CD4-positive, alpha-beta T cell treated with Interleukin-21 for 1 hour (primary cell): ENCODE data around the gene FOXRED2.
"Not testable (repeated sequence)": the region's sequence is repeated elsewhere in the genome, so short reads cannot be mapped to it uniquely, and the experiment has no call there.

ENCODE experiments used
- DNase-seq: peaks from one replicate; pipeline ENCODE4 v3.0.0-alpha.2; 2020

The FOXRED2 gene

DNA sequence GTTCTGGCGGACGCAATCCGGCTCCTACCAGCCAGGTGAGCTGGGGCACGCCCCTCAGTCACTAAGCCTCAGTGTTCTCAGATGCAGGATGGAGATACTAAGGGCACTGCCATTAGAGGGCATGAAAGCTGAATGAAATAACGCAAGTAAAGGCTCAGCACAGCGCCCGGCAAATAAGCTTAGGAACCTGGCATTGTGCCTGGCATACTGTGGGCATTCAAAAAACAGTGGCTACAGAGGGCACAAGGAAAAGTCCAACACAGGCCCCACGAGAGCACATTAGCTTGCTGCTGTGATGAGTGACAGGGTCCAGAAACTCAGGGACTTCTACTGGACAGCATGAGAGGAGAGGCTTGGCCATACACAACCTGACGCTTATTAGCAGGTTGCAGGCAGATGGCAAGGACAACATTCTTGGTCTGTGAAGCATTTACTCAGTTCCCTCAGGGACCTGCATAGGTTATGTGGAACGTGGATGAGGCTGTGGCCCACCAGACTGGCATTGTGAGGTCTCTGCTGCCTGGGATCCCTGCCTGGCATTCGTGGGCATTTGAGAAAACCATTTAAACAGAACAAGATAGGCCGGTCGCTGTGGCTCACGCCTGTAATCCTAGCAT is 37.6 kb downstream of the FOXRED2 start:
- no peak for DNase-seq

DNA sequence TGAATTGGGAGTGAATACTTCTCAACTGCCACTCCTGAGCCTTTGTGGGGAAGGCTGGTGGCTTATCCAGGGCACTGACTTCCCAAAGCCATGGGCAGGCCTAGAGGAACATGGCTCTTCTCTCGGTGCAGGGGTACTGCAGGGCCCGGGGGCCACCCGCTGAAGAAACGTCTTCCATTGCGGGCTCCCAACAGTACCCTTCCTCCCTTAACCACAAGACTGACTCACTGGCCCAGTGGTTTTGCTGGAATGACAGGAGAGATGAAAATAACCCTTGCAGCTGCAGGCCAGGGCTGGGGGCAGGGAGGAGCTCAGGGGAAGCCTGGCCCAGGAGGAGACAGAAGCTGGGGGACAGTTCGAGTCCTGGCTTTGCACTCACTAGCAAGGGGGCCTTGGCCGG is 38.9 kb downstream of the FOXRED2 start:
- no peak for DNase-seq

DNA sequence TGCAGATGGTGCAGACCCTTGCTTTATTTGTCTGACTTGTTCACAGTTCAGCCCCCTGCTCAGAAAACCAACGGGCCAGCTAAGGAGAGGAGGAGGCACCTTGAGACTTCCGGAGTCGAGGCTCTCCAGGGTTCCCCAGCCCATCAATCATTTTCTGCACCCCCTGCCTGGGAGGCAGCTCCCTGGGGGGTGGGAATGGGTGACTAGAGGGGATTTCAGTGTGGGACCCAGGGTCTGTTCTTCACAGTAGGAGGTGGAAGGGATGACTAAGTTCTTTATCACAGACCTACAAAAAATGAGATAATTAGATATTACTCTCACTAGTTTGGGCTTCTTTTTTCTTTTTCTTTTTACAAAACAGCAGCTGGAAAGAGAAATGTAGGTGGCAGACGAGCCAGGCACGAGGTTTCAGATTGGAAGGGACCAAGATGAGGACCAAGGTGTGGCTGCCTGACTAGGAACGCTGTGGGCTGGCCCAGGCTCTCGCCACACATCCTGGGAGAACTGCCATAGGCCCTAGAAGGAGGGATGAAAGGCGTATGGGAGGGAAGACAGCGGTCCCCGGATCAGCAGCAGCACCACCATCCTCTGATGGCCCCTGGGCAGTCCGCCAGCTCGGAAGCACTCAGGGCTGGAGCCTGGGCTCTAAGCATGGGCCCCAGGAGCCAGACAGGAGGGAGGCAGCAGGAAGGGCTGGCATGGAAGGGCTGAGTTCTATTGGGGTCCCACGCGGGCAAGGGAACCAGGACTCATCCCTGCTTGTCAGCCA is 39.6 kb downstream of the FOXRED2 start:
- DNase-seq: no peak

DNA sequence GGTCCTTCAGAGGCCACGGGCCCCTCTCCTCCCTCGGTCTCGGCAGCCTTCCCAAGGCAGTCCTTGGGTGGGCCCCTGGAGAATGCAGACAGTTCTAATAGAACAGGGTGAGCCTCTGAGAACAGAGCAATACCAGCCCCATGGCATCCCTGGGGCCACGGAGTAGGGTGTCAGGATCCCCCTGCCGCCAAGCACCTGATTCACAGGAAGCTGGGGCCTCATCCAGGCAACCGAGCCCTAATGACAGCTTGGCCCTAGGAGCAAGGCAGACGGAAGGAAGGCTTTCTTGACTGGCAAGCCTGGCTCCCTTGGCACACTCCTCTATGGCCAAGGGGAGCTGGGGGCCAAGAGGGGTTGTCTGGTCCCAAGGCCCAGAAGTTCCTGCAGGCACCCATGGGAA is 40.6 kb downstream of the FOXRED2 start:
- DNase-seq: no peak

DNA sequence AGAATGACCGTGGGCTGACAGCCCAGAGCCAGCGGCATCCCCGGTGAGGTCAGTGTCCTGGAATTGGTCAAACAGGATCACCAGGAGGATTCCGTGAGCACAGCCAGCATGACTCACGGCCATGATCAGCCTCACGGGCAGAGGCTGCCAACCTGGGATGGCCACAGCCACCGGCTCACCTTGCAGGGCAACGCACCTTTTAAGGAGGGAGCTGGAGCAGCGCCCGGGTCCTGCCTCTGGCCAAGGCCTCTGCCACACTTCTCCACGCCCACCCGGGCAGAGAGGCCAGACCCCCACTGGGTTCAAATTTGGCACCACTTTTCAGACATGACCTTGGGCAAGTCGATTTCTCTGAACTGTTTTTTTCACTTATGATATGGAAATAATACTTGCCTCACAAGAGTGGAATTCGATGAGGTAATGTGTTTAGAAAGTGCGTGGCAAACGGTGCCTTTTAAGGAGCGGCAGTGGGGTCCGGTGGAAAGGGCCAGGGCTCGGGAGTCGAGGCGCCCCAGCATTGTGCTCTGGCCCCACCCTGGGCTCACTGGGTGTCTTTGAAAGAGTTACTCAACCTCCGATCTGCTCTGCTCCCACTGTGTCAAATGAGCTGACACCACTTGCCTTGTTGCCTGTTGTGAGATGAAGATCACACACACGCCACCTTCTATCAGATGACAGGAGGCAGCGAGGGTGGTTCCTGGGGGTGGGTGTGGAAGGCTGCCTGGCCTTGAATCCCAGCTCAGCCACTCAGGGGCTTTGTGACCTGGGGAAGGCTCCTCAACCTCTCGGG is 41.4 kb downstream of the FOXRED2 start:
- no peak for DNase-seq

DNA sequence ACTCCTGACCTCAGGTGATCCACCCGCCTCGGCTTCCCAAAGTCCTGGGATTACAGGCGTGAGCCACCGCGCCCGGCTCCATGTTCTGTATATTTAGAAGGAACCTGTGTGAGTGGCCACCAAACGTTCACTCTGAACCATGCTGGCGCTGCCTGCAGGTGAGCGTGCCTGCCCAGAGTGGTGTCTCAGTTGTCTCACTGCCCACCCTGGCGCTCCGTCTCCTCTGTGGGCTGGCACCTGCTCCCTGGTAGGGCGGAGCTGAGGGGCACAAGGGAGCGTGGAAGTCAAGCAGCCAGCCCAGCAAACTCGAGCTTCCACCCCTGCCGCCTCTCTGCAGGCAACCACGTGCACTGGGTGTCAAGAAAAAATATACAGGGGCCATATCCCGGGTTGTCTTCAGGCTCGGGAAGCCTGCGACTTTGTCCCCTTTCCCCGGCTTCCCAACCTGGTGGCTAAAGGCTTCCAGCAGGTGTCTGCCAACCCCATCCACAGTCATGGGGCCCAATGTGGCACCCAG is 42.1 kb downstream of the FOXRED2 start:
- no peak for DNase-seq

DNA sequence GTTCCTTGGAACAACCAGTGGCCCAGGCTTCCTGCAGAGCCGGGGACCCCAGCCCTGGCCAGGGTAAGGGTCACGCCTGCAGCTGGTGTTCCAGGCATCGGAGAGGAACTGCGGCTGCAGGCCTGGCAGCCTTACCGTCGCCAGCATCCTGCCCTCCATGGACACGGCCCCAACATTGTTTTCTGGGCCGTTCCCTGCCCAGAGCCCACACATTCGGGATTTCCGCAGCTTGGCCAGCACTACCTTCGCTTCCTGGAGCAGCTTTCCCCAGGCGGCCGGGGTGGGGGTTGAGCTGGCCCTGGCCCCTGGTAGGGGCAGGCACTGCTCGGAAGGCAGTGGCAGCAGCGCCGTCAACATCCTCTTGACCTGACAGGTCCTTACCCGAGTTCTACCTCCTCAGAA is 43.1 kb downstream of the FOXRED2 start:
- DNase-seq: no peak

DNA sequence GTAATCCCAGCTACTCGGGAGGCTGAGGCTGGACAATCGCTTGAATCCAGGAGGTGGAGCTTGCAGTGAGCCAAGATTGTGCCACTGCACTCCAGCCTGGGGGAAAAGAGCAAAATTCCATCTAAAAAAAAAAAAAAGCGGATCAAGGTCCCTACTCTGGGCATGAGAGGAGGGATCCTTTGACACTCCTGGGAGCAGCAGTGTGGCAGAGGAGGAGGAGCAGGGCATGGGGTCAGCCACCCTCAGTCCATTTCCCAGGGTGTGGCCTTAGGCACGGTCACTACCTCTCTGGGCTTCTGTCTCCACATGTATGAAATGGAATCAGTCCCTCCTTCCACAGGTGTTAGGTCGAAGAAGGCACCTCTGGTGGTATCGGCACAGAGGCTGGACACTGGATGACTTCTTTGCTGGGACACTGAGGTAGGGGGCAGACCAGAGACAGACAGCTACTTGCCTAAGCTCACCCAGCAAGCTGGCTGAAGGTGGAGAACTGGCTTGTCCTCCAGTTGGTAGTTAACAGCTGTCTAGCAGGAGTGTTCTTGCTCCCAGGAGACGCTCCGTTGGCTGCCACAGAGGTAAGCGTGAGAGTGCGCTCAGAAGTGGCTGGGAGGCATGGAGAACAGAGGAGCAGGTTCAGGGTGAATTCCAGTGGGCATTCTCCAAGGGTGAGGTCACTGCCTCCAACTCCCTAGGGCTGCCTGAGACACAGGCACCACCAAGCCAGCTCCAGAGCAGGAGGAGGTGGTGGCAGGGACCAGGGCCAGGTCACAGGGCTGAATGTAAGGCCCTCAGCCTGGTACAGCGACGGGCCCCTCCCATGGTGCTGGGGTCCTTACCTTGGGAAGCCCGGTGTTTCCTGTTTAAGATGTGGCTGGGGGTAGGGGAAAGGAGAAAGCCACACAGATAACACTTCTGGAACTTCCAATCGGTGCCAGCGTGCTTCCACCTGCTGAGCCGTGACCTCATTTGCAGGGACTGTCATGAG is 44.9 kb downstream of the FOXRED2 start:
- DNase-seq: no peak

DNA sequence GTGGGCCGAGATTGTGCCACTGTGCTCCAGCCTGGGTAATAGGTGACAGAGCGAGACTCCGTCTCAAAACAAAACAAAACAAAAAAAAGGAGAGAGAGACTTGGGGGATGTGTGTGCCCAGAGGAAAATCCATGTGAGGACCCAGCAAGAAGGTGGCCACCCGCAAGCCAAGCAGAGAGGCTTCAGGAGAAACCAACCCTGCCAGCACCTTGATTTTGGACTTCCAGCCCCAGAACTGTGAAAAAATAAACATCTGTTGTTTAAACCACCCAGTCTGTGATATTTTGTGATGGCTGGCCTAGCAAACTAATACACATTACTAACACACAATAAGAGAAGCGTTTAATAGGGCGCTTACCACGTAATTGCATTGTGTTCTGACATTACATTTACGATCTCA is 46.6 kb downstream of the FOXRED2 start:
- DNase-seq: no peak

DNA sequence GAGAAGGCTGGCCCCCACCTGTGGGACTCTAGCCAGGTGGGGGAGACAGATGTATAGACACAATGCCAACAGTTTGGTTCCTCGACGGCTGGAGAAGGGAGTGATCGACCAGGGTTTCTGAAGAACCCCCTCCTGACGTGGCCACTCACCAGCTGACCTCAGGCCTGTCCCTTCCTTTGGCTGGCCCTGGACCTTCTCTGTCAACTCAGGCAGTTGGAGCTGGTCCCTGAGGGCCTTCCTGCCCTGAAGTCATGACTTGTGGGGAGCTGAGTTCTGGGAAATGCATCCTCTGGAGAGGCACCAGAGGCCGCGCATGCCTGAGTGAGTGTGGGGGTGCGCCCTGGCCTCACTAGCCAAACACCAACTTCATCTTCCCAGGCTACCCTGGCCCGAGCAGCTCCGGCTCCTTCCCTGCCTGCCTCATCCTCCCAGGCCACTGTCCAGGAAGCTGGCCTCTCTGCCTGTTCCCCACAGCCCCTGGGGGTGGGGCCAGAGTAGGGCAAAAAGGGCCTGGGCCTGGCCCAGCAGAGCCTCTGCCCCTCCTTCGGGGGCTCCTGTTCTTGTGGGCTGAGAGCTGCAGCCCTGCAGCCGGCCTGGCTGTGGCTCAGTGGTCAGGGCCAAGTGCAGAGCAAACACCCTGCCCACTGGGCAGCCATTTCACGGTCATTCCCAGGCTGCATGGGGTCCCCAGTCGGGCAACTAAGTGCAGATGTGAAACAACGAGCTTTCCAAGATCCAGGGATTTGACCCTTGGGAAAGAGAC is 49.0 kb downstream of the FOXRED2 start:
- no peak for DNase-seq

DNA sequence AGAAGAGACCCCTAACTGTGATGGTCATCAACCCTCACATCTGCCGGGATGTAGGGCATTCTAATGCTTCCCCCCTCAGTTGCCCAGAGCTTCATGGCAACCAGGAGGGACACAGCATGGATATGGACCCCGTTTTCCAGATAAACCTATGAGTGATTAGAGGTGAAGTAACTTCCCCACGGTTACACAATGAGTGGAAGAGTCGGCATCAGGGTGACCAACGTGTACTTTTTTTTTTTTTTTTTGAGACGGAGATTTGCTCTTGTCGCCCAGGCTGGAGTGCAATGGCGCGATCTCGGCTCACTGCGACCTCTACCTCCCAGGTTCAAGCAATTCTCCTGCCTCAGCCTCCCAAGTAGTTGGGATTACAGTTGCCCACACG is 50.4 kb downstream of the FOXRED2 start:
- DNase-seq: no peak

DNA sequence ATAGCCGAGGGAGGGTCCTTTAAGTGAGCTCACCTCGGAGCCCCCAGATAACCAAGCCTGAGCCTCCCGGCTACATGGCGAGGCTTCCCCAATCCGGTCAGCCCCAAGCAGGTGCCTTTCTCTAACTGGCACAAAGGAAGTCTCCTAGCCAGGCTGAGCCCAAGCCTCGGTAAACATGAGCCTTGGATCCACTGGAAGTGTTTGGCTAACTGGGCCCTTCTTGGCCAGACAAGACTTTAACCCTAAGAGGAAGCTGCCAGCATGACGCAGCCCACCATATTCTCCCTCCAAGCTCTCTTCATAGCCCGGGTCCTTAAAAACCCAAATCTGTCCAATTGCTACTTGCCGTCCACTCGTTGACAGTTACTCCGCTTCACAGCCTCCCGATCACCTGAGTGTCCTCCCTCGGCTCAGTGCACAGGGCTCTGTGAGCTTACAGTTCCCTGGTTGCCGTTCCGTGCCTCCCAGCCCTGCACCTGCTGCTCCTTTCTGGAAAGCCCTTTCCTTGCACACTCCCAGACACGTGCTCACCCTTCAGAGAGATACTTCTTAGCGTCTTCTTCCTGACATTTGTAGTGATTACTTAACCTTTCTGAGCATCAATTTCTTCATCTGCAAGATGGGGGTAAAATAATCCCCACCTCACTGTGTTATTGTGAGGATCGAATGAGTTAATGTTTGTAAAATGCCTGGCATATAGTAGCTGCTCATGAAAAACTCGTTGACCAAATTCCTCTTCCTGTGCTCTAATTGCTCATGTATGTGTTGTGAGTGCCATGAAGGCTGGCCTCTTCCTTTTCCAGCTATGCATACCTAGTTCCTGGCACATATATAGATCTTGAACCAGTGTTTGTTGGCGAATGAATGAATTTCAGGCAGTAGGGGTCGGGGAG is 51.0 kb downstream of the FOXRED2 start:
- DNase-seq: no peak

DNA sequence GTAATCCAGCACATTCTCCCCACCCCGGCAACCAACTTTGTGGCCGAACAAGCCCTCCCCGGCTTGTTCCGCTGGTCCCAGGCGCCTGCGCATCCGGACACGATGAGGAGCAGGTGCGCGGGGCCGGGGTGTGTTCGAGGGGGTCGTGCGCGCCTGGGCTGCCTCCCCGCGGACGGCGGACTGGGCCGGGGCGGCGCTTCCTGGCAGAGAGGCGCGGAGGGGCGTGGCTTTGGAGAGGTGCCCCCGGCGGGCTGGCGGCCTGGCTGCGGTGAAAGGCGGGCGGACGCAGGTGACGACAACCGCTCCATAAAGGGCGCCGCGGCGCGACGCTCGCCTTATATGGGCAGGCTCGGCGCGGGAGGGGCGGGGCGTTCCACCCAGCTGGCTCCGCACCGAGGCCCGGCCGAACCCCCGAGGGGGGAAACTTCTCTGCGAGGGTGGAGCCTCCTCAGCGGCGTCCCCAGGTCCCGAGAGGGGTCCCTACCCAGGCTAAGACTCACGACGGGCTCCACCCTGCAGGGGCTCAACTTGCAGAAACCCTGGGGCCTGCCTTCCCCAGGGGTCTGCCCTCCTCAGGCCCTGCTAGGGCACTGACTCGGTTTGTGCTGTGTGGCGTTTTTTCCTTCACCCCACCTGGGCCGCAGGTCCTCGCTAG is 51.8 kb downstream of the FOXRED2 start:
- peak; percentile 95 for DNase-seq

DNA sequence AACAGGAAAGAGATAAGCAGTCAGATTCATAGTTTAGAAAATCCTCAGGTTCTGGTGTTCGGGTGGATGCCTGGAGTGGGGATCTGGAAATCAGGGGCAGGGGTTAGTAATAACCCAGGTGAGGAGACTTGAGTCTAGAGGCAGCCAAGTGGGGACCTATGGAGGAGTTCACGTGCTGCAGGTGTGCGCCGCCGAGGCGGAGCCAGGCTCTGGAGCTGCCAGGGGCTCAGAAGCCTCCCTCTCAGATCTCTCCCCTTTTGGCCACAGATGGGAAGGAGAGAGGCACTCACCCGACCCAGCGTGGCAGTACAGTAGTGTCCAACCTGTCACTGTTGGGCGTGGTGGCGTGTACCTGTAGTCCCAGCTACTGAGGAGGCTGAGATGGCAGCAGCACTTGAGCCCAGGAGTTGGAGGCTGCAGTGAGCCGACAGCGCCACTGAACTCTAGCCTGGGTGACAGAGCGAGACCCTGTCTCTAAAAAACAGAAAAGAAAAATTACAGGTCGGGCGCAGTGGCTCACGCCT is 52.9 kb downstream of the FOXRED2 start:
- DNase-seq: no peak

DNA sequence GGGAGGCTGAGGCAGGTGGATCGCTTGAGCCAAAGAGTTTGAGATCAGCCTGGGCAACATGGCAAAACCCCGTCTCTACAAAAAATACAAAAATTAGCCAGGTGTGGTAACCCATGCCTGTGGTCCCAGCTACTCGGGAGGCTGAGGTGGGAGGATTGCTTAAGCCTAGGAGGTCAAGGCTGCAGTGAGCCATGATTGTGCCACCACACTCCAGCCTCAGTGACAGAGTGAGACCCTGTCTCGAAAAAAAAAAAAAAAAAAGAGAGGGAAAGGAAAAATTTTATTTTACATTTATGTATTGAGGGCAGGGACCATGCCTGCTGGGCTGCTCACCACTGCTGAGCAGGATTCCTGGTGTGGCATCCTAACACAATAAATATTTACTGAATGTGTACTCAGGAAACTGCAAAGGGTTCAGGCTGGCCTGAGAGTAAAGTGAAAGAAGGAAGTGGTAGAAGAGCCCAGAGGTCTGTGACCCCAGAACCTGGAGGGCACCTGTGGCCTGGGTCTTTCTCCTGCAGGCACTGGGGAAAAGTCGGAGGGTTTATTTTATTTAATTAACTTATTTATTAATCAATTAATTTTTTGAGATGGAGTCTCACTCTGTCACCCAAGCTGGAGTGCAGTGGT is 53.7 kb downstream of the FOXRED2 start:
- DNase-seq: not testable (repeated sequence)

DNA sequence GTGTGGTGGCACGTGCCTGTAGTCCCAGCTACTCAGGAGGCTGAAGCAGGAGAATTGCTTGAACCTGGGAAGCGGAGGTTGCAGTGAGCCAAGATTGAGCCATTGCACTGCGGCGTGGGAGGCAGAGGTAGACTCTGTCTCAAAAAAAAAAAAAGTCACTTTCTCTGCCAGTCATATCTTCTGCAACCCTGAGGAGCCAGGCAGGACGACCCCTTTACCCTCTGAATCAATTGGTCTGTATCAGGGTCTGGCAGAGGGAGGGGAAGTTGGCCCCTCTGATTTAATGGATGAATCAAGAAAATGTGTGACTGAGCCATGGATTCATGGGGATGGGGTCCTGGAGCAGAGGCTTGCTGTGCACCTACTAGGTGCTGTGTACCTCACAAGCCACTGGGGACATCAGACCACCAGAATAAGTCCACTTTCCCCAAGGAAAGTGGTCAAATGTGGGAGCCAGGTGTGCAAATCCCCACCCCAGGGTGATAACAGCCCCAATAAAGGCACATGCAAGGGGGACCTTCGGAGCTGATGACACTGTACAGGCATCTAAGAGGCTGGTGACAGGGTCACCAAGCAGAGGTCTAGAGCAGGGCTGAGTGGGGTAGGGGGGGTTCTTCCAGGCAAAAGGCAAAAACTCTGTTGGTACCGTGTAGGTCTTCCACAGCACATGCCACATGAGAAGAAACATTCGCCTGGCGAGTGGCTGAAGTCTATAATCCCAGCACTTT is 54.4 kb downstream of the FOXRED2 start:
- DNase-seq: no peak

DNA sequence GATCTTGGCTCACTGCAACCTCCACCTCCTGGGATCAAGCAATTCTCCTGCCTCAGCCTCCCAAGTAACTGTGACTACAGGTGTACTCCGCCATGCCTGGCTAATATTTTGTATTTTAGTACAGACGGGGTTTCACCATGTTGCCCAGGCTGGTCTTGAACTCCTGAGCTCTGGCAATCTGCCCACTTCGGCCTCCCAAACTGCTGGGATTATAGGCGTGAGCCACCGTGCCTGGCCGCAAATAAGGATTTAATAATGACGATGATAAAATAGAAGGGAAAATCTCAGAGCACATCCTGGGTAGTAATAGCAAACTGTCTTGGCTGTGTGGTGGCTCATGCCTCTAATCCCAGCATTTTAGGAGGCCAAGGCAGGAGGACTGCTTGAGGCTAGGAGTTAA is 55.9 kb downstream of the FOXRED2 start:
- not testable (repeated sequence) for DNase-seq

DNA sequence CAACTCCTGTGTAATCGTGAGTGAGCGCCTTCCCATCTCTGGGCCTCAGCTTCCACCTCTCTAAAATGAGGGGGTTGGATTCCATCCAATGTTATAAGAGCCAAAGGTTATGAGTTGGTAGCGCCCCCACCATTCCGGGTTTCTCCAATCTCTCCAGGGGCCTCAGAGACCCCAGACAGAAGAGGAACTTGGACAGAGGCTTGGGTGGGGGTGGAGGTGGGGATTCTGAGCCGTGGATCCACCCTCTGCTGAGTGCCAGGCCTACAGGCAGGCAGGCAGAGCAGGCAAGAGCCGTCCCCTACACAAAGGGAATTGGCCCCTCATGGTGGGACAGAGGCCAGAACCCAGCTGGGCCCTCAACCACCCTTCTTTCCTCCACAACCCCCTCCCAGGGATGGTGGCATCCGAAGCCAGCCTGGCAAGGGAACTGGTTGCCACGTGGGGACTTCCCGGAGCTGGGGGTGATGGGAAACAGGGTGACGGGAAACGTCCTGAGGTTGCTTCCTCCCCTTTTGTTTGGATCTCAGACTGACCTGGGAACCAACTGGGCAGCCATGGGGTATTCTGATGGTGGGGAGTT is 57.2 kb downstream of the FOXRED2 start:
- no peak for DNase-seq
